Subcutaneous abdominal adipose tissue (tissue), 5 donors: ENCODE data around the gene PRR23E.

Experiments used
- H3K27ac ChIP-seq: one replicate; pipeline ENCODE4 v1.7.0; 2013; ENCODE audit warnings: low read depth, mild to moderate bottlenecking, inconsistent platforms, low read length, moderate library complexity
- H3K27me3 ChIP-seq, 5 donors: one replicate each; pipeline ENCODE4 v1.7.0; 2013; ENCODE audit warnings: low read length in 5 of 5, inconsistent platforms in 1 of 5; ENCODE audit not compliant: control insufficient read depth in 5 of 5, insufficient read depth in 4 of 5
- H3K36me3 ChIP-seq, 5 donors: one replicate each; pipeline ENCODE4 v1.7.0; 2013; ENCODE audit warnings: low read length in 5 of 5; ENCODE audit not compliant: control insufficient read depth in 5 of 5, insufficient read depth in 5 of 5
- H3K4me1 ChIP-seq, 5 donors: one replicate each; pipeline ENCODE4 v1.7.0; 2013; ENCODE audit warnings: low read length in 5 of 5, mild to moderate bottlenecking in 3 of 5, moderate library complexity in 1 of 5; ENCODE audit not compliant: control insufficient read depth in 5 of 5, insufficient read depth in 5 of 5
- H3K4me3 ChIP-seq, 5 donors: one replicate each; pipeline ENCODE4 v1.7.0; 2013; ENCODE audit warnings: low read length in 5 of 5, low read depth in 1 of 5
- H3K9ac ChIP-seq, 5 donors: one replicate each; pipeline ENCODE4 v1.7.0; 2013; ENCODE audit warnings: low read length in 5 of 5, mild to moderate bottlenecking in 4 of 5, moderate library complexity in 3 of 5
- H3K9me3 ChIP-seq, 5 donors: one replicate each; pipeline ENCODE4 v1.7.0; 2013; ENCODE audit warnings: low read length in 5 of 5; ENCODE audit not compliant: control insufficient read depth in 5 of 5
- donor health status: healthy.
- donor health status: healthy.
- donor health status: healthy.
- donor health status: healthy.
- donor health status: healthy.

PRR23E gene

DNA sequence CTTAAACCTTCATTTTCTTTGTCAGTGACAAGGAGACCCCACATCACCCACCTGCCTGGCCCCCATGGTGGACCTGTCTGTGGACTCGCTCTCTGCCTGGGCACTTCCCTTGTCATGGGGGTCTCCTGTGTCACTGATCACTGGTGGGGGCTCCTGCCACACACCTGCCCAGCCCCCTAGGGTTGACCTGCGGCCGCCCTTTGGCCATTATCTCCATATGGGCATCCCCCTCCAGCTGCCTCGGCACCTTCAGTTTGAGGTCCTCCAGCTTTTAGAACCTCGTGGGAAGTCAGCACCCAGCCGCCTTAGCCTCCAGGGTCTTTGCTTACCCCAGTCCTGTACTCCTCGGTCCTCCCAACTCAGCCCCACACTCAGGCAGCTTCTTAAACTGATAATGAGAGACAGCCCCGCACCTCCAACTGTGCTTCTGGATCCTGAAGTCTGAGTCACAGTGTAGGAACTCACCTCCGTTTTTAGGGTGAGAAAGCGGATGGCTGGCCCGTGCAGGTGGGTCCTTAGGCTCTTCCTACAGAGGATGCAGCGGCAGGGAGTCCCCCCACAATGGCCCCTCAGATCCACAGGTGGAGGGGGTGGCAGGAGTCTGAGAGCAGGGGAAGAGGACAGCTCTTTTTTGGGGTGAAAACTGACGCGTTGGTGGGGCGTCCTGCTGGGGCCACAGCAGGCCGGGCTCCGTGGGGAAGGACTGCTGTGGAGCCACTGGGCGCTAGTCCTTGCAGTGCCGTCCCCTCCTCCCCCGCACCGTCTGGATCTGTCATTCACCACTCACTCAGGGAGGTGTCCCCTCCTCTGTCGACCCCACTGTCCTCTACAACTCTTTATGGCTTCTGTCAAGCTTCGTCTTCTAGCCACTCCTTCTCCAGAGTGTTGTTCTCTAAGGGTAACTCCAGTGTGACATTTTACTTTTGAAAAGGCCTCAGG is 8.7 kb upstream of the PRR23E start:
- H3K4me3 ChIP-seq: no peak overlapping the region
- H3K4me1 ChIP-seq: no peaks in the 10 kb centered on the region
- H3K27me3 ChIP-seq: no peaks in the 10 kb centered on the region
- H3K9ac ChIP-seq: no peak overlapping the region
- no peaks in the 10 kb centered on the region for H3K36me3 ChIP-seq
- H3K9me3 ChIP-seq: peaks cover 0 to 7% (median 0%) of the 10 kb centered on the region in 5 donors
- no peak overlapping the region for H3K27ac ChIP-seq

DNA sequence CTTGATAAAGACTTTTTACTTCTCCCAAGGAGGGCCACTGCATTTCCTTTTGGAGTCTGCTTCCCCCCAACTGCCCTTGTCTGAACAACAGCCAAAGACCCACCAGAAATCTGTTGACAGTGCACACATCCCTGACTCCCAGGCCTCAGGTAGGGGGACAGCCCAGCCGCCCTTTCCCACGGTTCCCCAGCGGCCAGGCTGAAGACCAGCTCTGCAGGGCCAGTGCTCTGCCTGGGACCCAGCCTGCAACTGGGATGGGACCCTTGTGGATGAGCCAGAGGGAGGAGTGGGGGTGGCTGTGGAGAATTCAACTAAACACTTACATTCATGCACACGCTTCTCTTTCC is 8.1 kb upstream of the PRR23E start:
- Histone ChIP-seq H3K4me1 (no peaks in the 10 kb centered on the region), H3K27ac (no peak overlapping the region), H3K4me3 (no peak overlapping the region), H3K9ac (no peak overlapping the region), H3K36me3 (no peaks in the 10 kb centered on the region), H3K27me3 (no peaks in the 10 kb centered on the region), H3K9me3 (peaks cover 0 to 4% (median 0%) of the 10 kb centered on the region in 5 donors)

DNA sequence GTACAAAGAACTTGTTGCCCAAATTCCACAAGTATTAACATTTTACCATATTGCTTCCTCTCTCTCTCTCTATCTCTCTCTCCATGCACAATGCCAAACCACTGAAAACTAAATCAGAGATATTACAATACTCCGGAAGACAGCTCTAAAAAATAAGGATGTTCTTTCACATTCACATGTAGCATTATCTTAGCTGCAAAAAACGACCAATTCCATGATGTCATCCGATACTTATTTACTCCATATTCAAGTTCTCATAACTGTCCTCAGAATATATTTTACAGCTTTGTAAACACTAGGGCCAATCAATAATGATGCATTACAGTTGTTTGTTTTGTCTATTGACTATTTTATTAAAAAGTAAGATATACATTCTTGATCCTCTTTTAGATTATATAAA is 7.7 kb upstream of the PRR23E start:
- Histone ChIP-seq H3K27me3 (no peaks in the 10 kb centered on the region), H3K4me3 (no peak overlapping the region), H3K36me3 (no peaks in the 10 kb centered on the region), H3K27ac (no peak overlapping the region), H3K4me1 (no peaks in the 10 kb centered on the region), H3K9ac (no peak overlapping the region), H3K9me3 (peaks cover 0 to 4% (median 0%) of the 10 kb centered on the region in 5 donors)

DNA sequence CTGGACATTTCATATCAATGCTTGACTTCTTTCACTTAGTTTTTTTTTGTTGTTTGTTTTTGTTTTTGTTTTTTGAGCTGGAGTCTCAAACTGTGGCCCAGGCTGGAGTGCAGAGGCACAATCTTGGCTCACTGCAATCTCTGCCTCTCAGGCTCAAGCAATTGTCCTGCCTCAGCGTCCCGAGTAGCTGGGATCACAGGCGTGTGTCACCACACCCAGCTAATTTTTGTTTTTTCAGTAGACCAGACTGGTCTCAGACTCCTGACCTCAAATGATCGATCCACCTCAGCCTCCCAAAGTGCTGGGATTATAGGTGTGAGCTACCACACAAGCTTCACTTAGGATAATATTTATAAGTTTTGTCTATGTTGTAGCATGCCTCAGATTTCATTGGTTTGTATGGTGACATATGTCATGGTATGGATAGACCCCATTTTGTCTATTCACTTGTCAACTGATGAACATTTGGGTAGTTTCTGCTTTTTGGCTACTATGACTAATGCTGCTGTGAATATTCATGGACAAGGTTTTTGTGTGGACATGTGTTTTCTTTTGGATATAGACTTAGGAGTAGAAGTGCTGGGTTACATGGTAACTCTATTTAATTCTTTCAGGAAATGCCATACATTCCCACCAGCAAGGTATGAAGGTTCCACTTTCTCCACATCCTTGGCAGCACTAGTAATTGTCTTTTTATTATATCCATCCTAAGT is 6.8 kb upstream of the PRR23E start:
- H3K27me3 ChIP-seq: no peaks in the 10 kb centered on the region
- H3K9me3 ChIP-seq: peaks cover 0 to 8% (median 0%) of the 10 kb centered on the region in 5 donors
- H3K36me3 ChIP-seq: no peaks in the 10 kb centered on the region
- no peak overlapping the region for H3K9ac ChIP-seq
- no peak overlapping the region for H3K27ac ChIP-seq
- no peaks in the 10 kb centered on the region for H3K4me1 ChIP-seq
- no peak overlapping the region for H3K4me3 ChIP-seq

DNA sequence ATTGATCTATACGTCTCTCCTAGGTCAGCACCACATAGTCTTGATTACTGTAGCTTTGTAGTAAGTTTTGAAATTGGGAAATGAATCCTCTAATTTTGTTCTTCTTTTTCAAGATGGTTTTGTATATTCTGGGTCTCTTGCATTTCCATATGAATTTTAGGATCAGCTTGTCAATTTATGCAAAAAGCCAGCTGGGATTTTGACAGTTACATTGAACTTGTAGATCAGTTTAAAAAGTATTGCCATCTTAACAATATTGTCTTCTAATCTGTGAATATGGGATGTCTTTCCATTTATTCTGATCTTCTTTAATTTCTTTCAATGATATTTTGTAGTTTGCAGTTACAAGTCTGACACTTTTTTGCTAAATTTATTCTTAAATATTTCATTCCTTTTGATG is 5.6 kb upstream of the PRR23E start:
- H3K27ac ChIP-seq: no peak overlapping the region
- H3K36me3 ChIP-seq: no peaks in the 10 kb centered on the region
- no peaks in the 10 kb centered on the region for H3K4me1 ChIP-seq
- no peak overlapping the region for H3K4me3 ChIP-seq
- H3K27me3 ChIP-seq: no peaks in the 10 kb centered on the region
- H3K9me3 ChIP-seq: peaks cover 0 to 13% (median 7%) of the 10 kb centered on the region in 5 donors
- H3K9ac ChIP-seq: no peak overlapping the region

DNA sequence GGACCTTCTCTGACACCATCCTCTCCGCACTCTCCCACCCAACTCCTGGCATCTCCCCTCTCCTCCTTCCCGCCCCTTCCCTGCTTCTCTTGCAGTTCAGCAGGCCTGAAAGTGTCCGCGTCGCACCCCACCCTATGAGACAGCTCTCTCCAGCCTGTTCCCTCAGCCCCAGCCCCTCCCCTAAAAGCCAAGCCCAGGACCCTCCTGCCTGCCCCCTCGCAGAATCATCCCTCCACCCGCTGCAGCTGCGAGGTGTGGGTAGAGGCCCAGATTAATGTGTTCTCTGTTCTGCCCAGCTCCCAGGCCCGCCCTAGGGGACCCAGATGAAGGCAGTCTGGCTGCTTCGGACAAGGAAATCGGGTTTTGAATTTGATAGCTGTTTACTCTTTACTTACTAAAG is 410 bp downstream of the PRR23E start:
- no peak overlapping the region for H3K9ac ChIP-seq
- H3K4me3 ChIP-seq: no peak overlapping the region
- H3K9me3 ChIP-seq: peaks cover 0 to 13% (median 10%) of the 10 kb centered on the region in 5 donors
- H3K36me3 ChIP-seq: no peaks in the 10 kb centered on the region
- H3K27ac ChIP-seq: no peak overlapping the region
- H3K27me3 ChIP-seq: peaks cover 0 to 8% (median 3%) of the 10 kb centered on the region in 5 donors
- no peaks in the 10 kb centered on the region for H3K4me1 ChIP-seq

DNA sequence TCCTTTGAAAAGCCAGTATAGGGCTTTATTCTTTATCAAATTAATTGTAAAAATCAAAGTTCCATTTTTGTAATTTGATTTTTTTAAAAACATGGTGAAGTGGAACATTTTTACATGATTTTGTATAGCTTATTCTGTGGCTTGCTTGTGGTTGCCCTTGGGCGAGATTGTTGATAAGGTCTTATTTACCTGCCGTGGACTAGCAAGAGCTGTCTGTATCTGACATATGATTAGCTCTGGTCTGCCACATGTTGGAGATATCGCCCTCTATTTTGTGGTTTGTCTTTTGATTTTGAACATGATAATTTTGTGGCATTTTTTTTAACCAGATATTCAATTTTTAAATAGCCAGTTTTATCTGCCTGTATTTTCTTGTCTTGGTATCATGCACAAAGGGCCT is 844 bp downstream of the PRR23E start:
- H3K27ac ChIP-seq: no peak overlapping the region
- H3K27me3 ChIP-seq: peaks cover 0 to 8% (median 3%) of the 10 kb centered on the region in 5 donors
- no peak overlapping the region for H3K9ac ChIP-seq
- no peak overlapping the region for H3K4me3 ChIP-seq
- H3K9me3 ChIP-seq: peaks cover 0 to 13% (median 10%) of the 10 kb centered on the region in 5 donors
- H3K36me3 ChIP-seq: no peaks in the 10 kb centered on the region
- H3K4me1 ChIP-seq: no peaks in the 10 kb centered on the region

DNA sequence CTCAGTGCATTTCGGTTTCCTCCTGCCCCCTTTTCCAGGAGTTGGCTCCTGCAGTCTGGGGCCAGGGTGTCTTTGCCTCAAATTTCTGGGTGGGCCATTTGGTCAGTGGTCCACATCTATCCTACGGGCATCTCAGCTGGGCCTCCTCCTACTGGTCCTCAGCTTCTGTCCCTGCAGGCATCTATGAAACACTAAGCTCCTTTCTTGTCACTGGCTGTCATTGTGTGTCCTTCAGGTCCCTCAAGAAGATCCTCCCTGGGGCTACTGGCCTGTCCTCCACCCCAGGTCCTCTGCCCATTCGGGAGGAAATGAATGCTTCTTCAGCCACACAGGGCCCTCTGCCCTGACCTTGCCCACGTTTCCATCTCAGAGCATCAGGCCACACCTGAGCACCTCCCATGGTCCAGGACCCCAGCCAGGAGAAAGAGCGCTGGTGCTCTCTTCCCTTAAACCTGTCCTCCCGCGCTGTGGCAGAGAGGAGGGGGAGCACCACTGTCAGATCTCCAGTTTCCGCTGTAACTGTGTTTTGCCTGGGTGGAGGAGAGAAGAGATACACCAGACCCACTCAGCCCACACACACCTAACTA is 1.8 kb downstream of the PRR23E start:
- Histone ChIP-seq H3K9me3 (peaks cover 0 to 13% (median 10%) of the 10 kb centered on the region in 5 donors), H3K27ac (no peak overlapping the region), H3K9ac (no peak overlapping the region), H3K27me3 (peaks cover 0 to 8% (median 3%) of the 10 kb centered on the region in 5 donors), H3K4me3 (no peak overlapping the region), H3K36me3 (no peaks in the 10 kb centered on the region), H3K4me1 (no peaks in the 10 kb centered on the region)

DNA sequence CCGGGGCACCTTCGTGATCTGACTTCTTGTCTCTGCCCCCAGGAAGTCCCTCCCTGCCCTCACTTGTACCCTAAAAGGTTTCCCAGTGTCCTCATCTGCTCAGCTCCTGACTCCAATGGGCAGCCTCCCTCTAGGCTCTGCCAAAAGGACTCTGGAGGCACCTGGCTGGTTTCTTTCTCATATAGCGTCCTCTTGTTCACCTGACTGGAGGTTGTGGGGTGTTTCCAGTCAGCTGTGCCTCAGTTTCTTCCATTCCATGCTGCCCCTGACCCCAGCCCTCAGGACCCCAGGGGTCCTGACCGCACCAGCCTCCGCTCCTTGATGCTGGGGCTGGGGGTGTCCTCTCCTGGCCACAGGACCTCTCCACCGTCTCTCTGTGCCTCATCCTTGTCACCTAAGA is 2.5 kb downstream of the PRR23E start:
- H3K4me1 ChIP-seq: no peaks in the 10 kb centered on the region
- H3K9me3 ChIP-seq: peaks cover 0 to 13% (median 10%) of the 10 kb centered on the region in 5 donors
- no peaks in the 10 kb centered on the region for H3K36me3 ChIP-seq
- no peak overlapping the region for H3K9ac ChIP-seq
- H3K4me3 ChIP-seq: no peak overlapping the region
- H3K27me3 ChIP-seq: peaks cover 2 to 12% (median 4%) of the 10 kb centered on the region in 5 donors
- H3K27ac ChIP-seq: no peak overlapping the region

DNA sequence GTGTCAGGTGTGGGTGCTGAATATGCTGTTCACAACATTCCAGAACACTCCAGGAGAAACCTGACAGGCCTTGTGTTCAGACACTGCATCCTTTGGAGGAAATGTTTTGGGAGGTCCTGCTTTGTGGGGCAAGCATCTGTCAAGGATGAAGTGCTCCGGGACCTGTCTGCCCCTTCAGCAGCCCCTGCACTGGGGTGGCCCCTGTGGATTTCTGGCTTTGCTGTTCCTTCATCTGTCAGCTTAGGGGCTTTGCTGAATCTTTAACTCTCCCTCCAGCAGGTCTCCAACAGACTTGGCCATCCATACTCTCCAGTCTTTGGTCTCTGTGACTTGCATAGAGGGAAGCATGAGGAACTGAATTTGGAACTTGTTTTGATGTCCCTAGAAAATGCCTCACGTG is 3.1 kb downstream of the PRR23E start:
- H3K9ac ChIP-seq: no peak overlapping the region
- no peaks in the 10 kb centered on the region for H3K36me3 ChIP-seq
- H3K9me3 ChIP-seq: peaks cover 0 to 10% (median 7%) of the 10 kb centered on the region in 5 donors
- no peaks in the 10 kb centered on the region for H3K4me1 ChIP-seq
- peaks cover 2 to 12% (median 4%) of the 10 kb centered on the region in 5 donors for H3K27me3 ChIP-seq
- no peak overlapping the region for H3K27ac ChIP-seq
- H3K4me3 ChIP-seq: no peak overlapping the region
